Skin epidermis (tissue), 12 donors: Measurements from ENCODE around the gene GAL3ST3.
"Not testable (repeated sequence)": the region's sequence is repeated elsewhere in the genome, so short reads cannot be mapped to it uniquely, and the experiment has no call there.

Source experiments
- H3K27ac ChIP-seq, 21 experiments: fragments of 200-600 bp; sonication (generic) in 11 of 21; one replicate each; pipeline ENCODE4 v1.5.0; 2020; ENCODE audit warnings: mild to moderate bottlenecking in 3 of 21, inconsistent platforms in 2 of 21, moderate library complexity in 2 of 21
- H3K4me3 ChIP-seq, 7 experiments: fragments of 200-600 bp; sonication (generic) in 2 of 7; one replicate each; pipeline ENCODE4 v1.5.0; 2020; ENCODE audit warnings: inconsistent platforms in 2 of 7, mild to moderate bottlenecking in 2 of 7, moderate library complexity in 1 of 7

The GAL3ST3 gene

GRCh38 chr11:66047541-66048365 is 1.2 kb downstream of the GAL3ST3 start:
- Histone ChIP-seq H3K4me3 (no peak overlapping the region), H3K27ac (no peak overlapping the region)

GRCh38 chr11:66046901-66047300 is 2.1 kb downstream of the GAL3ST3 start:
- Histone ChIP-seq H3K4me3 (no peak overlapping the region), H3K27ac (no peak overlapping the region)

GRCh38 chr11:66045177-66045639 is 3.8 kb downstream of the GAL3ST3 start:
- no peak overlapping the region for H3K27ac ChIP-seq

GRCh38 chr11:66044757-66045156 is 4.2 kb downstream of the GAL3ST3 start:
- Histone ChIP-seq H3K4me3 (no peak overlapping the region), H3K27ac (no peak overlapping the region)

More at GRCh38 chr11:66045177-66045639, 3.8 kb downstream of the GAL3ST3 start:
- H3K4me3 ChIP-seq: no peak overlapping the region

- Histone ChIP-seq H3K27ac (no peak overlapping the region), H3K4me3 (no peak overlapping the region)
Measured at GRCh38 chr11:66042996-66043906, 5.7 kb downstream of the GAL3ST3 start.

GRCh38 chr11:66042227-66042995 is 6.5 kb downstream of the GAL3ST3 start:
- Histone ChIP-seq H3K27ac (no peak overlapping the region), H3K4me3 (no peak overlapping the region)

GRCh38 chr11:66039765-66040164 is 9.2 kb downstream of the GAL3ST3 start:
- no peak overlapping the region for H3K27ac ChIP-seq
- H3K4me3 ChIP-seq: no peak overlapping the region

- no peak overlapping the region for H3K4me3 ChIP-seq
- no peak overlapping the region for H3K27ac ChIP-seq
Measured at GRCh38 chr11:66037327-66037726, 11.6 kb downstream of the GAL3ST3 start.

- H3K4me3 ChIP-seq: no peak overlapping the region
- H3K27ac ChIP-seq: no peak overlapping the region
Measured at GRCh38 chr11:66036334-66036710, 12.6 kb downstream of the GAL3ST3 start.

GRCh38 chr11:66035653-66036333 is 13.2 kb downstream of the GAL3ST3 start:
- no peak overlapping the region for H3K27ac ChIP-seq
- no peak overlapping the region for H3K4me3 ChIP-seq

GRCh38 chr11:66032957-66033735 is 15.8 kb downstream of the GAL3ST3 start:
- Histone ChIP-seq H3K27ac (no peak overlapping the region), H3K4me3 (no peak overlapping the region)

- H3K27ac ChIP-seq: no peak within 1 kb of the TSS
- H3K4me3 ChIP-seq: no peak within 1 kb of the TSS
Measured at GRCh38 chr11:66026017-66026529, 22.9 kb downstream of the GAL3ST3 start, which contains the start of gene CATSPER1. Gene CATSPER1 (minus strand): TSS chr11:66026479. CDS start chr11:66026379, 100 bp downstream.

GRCh38 chr11:66023186-66023440 is 25.8 kb downstream of the GAL3ST3 start:
- not testable (repeated sequence) for H3K4me3 ChIP-seq, H3K27ac ChIP-seq

GRCh38 chr11:66022401-66023185 is 26.4 kb downstream of the GAL3ST3 start:
- peak overlapping the region in 1 of 7 experiments; percentile 3 for H3K4me3 ChIP-seq
- peak overlapping the region in 1 of 21 experiments; percentile 8 for H3K27ac ChIP-seq

- Histone ChIP-seq H3K4me3 (no peak overlapping the region), H3K27ac (peak overlapping the region in 5 of 21 experiments; percentile 11 to 58 (median 33))
Measured at GRCh38 chr11:66020618-66021357, 28.2 kb downstream of the GAL3ST3 start.

- H3K27ac ChIP-seq: peak overlapping the region in 2 of 21 experiments; percentile 33 to 55
- no peak overlapping the region for H3K4me3 ChIP-seq
Measured at GRCh38 chr11:66020212-66020611, 28.7 kb downstream of the GAL3ST3 start.

- peak overlapping the region in 1 of 21 experiments; percentile 7 for H3K27ac ChIP-seq
Measured at GRCh38 chr11:66017321-66017720, 31.6 kb downstream of the GAL3ST3 start.

More at GRCh38 chr11:66017321-66017720, 31.6 kb downstream of the GAL3ST3 start:
- no peak overlapping the region for H3K4me3 ChIP-seq
